GM12878 (cell line): ENCODE measurements around the gene ERC1.

Experiments
- BCL11A ChIP-seq: IDR thresholded peaks from 2 replicates; pipeline ENCODE4 v1.6.1; 2011; ENCODE audit warnings: low read depth, low read length
- CREM ChIP-seq: IDR thresholded peaks from 2 replicates; pipeline ENCODE4 v1.6.1; 2014; ENCODE audit warnings: antibody characterized with exemption, low read depth
- CTCF ChIP-seq, 3 experiments: IDR thresholded peaks in 2 of 3; conservative IDR thresholded peaks in 1 of 3; 2 replicates each; pipeline ENCODE4 v1.5.1; 2011; ENCODE audit warnings: low read depth in 3 of 3, low read length in 3 of 3, mild to moderate bottlenecking in 3 of 3, control low read depth in 2 of 3, moderate library complexity in 2 of 3, inconsistent platforms in 1 of 3, mixed read lengths in 1 of 3; ENCODE audit not compliant: control insufficient read depth in 2 of 3, insufficient read depth in 1 of 3; ENCODE audit errors: extremely low read depth in 1 of 3
- EZH2 ChIP-seq: IDR thresholded peaks from 2 replicates; pipeline ENCODE4 v1.6.1; 2012; ENCODE audit warnings: low read depth, mild to moderate bottlenecking, control low read depth, inconsistent platforms, low read length, borderline replicate concordance; ENCODE audit not compliant: control insufficient read depth
- MYC ChIP-seq: IDR thresholded peaks from 2 replicates; pipeline ENCODE4 v1.6.1; 2011; ENCODE audit warnings: mild to moderate bottlenecking, low read length, moderate library complexity, inconsistent platforms; ENCODE audit not compliant: insufficient read depth, insufficient replicate concordance, insufficient read length, severe bottlenecking
- PAX8 ChIP-seq: fragments of 450-650 bp; IDR thresholded peaks from 2 replicates; pipeline ENCODE4 v1.6.1; 2017; ENCODE audit warnings: mild to moderate bottlenecking, moderate library complexity
- RAD51 ChIP-seq: fragments of 450-650 bp; IDR thresholded peaks from 2 replicates; pipeline ENCODE4 v1.6.1; 2016; ENCODE audit warnings: moderate library complexity, mild to moderate bottlenecking, inconsistent platforms
- SIN3A ChIP-seq: IDR thresholded peaks from 2 replicates; pipeline ENCODE4 v1.6.1; 2012; ENCODE audit warnings: low read depth, low read length, improper control_type of control experiment
- SRF ChIP-seq, 2 experiments: IDR thresholded peaks; 2 replicates each; pipeline ENCODE4 v1.6.1; 2011; ENCODE audit warnings: low read depth in 2 of 2, low read length in 2 of 2, mild to moderate bottlenecking in 1 of 2, moderate library complexity in 1 of 2
- TAF1 ChIP-seq: IDR thresholded peaks from 2 replicates; pipeline ENCODE4 v1.6.1; 2011; ENCODE audit warnings: mild to moderate bottlenecking, low read depth, low read length, borderline replicate concordance
- TBL1XR1 ChIP-seq: IDR thresholded peaks from 2 replicates; pipeline ENCODE4 v1.6.1; 2012; ENCODE audit warnings: low read depth, low read length, improper control_type of control experiment

- no peak for TF ChIP-seq RAD51
- no peak for TF ChIP-seq TAF1
- no peak for TF ChIP-seq MYC
- no peak for TF ChIP-seq SRF (IDR thresholded peaks at IDR 0.05; ENCODE audit: low read depth in 2 of 2, low read length in 2 of 2)
- TF ChIP-seq CTCF (IDR thresholded peaks at IDR 0.05 in 2 of 3, conservative IDR thresholded peaks at IDR 0.05 in 1 of 3; ENCODE audit: control insufficient read depth in 2 of 3, extremely low read depth in 1 of 3, insufficient read depth in 1 of 3, low read depth in 3 of 3, low read length in 3 of 3) = no peak
- TF ChIP-seq BCL11A = 0 out of 2 replicates have a peak, but pooled peaks have one; percentile 26
- no peak for TF ChIP-seq TBL1XR1
- TF ChIP-seq SIN3A = no peak
- TF ChIP-seq CREM = peak; percentile 30; the same call in 1 of the 2 replicates
- TF ChIP-seq EZH2 = no peak
- TF ChIP-seq PAX8 = no peak
These were observed 117.3 kb downstream of the ERC1 start for GRCh38 chr12:1108276-1108675.
